ENCODE data around the gene CAMK2B.

The CAMK2B gene

DNA sequence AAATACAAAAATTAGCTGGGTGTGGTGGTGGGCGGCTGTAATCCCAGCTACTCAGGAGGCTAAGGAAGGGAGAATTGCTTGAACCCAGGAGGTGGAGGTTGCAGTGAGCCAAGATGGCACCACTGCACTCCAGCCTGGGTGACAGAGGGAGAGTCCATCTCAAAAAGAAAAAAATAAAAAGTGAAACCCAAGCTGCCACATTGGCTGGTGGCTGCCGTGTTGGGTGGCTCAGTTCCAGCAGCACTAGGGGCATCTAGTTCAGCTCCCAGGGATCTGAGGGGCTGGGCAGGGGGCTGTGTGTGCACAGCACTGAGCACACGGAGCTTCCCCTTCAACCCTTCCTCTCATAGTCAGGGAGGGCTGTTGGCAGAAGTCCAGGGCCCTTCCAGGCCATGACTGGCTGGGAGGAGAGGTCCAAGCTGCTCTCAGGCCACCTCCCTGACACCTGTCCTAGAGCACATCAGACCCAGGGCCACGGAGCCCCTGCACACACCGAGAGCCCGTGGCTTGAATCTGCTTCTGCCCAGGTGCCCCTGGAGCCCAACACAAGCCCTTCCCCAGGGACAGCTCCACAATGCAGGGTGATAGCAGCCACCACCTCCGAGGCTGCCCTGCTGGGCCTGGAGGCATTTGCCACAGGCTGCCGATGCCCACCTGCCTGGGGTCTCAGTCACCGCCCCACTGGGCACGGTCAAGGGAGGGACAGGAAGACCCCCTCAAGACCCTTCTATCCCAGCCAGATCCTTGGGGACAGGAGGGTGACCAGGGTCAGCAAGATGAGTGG, 77.3 kb downstream of the CAMK2B start:
- TF ChIP-seq POLR2A (IDR thresholded peaks at IDR 0.05; ENCODE audit: low read length) (no peak), GATA1 (IDR thresholded peaks at IDR 0.05; ENCODE audit: low read depth, low read length) (no peak)
- DNase-seq: no peak

DNA sequence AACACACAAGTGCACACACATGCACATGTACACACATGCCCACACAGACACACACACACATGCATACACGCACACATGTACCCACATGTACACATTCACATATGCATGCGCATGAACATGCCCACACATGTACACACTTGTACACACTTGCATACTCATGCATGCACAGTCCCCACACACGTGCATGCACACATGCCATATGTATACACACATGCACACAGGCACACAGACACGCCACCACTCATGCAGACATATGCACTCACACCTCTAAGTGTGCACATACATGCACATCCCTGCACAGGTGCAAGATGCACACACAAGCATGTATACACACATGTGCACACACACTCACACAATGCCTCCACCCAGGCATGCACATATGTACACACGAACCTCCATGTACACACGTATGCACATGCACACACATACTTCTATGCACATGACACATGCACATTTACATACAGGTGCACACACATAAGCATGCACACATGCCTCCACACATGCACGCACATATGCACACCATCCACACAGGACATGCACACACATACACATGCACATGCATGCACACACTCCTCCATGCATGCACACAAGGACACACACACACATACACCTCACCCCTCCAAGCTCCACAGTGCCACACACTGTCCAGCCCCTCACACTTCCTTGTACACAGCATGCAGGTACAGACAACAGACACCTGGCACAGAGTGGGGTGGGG, 78.8 kb downstream of the CAMK2B start:
- TF ChIP-seq GATA1 (IDR thresholded peaks at IDR 0.05; ENCODE audit: low read depth, low read length): no peak
- TF ChIP-seq POLR2A (IDR thresholded peaks at IDR 0.05; ENCODE audit: low read length): no peak
- DNase-seq: no peak

DNA sequence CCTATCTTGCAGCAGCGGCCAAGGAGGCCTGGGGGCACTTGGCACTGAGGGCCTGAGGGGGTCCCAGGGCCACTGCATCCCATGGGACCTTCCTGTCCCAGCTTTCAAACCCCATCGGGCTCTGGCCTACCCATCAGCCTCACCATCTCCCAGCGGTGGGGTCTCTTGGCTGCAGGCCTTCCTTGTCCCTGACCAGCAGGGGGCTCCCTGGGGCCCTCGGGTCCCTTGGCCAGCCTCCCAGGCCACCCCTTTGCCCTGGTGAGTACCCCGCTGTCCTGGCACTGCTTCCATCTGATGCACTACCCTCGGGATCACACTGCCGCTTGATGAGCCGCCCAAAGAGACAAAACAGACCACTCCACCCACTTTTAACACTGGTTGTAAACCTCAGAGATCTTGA, 81.1 kb downstream of the CAMK2B start:
- no peak for TF ChIP-seq GATA1 (IDR thresholded peaks at IDR 0.05; ENCODE audit: low read depth, low read length)
- TF ChIP-seq POLR2A (IDR thresholded peaks at IDR 0.05; ENCODE audit: low read length): no peak
- peak; percentile 29 to 44 for DNase-seq

DNA sequence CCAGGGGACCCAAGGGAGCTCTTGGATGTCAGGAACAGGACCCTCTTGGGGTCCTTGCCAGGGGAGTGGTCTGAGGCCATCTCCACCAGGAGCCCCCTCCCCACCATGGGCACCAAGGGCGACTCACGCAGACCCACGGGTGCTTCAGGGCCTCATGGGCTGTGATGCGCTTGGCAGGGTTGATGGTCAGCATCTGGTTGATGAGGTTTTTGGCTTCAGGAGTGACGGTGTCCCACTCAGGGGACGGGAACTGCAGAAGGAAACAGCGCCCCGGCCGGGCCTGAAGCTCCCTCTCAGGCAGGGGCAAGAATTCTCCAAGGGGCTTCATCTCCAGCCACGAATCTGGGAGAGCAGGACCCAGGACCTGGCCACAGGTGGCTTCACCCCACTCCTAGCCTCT, 83.3 kb downstream of the CAMK2B start:
- TF ChIP-seq GATA1 (IDR thresholded peaks at IDR 0.05; ENCODE audit: low read depth, low read length): no peak
- no peak for TF ChIP-seq POLR2A (IDR thresholded peaks at IDR 0.05; ENCODE audit: low read length)
- DNase-seq: no peak

GRCh38 chr7:44240983-44241510, 84.3 kb downstream of the CAMK2B start:
- DNase-seq: peak; percentile 76 to 81
- no peak for TF ChIP-seq POLR2A (IDR thresholded peaks at IDR 0.05; ENCODE audit: low read length)
- no peak for TF ChIP-seq GATA1 (IDR thresholded peaks at IDR 0.05; ENCODE audit: low read depth, low read length)

GRCh38 chr7:44240376-44240775, 85.0 kb downstream of the CAMK2B start:
- TF ChIP-seq GATA1 (IDR thresholded peaks at IDR 0.05; ENCODE audit: low read depth, low read length) (no peak), POLR2A (IDR thresholded peaks at IDR 0.05; ENCODE audit: low read length) (no peak)
- no peak for DNase-seq

- no peak for TF ChIP-seq POLR2A (IDR thresholded peaks at IDR 0.05; ENCODE audit: low read length)
- TF ChIP-seq GATA1 (IDR thresholded peaks at IDR 0.05; ENCODE audit: low read depth, low read length): no peak
- DNase-seq: no peak
Observed at GRCh38 chr7:44239361-44239760, 86.0 kb downstream of the CAMK2B start.

DNA sequence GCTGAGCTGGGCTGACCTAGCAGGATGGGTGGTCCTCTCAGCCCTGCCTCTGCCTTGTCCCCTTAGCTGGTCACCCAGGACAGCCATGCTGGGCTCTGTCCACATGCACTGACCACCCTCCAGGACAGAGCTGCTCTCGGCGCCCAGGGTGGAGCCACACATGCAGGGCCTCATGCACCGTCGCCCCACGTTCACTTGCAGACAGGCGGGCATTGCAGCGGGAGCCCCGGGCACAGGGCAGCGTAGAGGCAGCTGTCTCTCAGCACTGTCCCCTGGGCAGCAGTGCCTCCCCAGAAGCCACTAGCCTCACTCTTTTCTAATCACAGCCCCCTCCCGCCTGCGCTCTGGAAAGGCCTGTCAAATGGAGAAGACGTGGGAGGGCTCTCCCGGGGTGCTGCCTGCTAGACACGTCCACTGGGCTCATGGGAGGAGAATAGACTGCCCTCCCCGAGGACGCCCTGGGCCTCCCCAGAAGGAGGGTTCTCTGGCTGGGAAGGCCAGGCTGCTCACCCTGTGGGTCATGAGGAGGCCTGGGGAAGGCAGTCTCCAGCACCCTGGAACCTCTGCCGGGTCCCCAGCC, 87.2 kb downstream of the CAMK2B start:
- DNase-seq: no peak
- no peak for TF ChIP-seq POLR2A (IDR thresholded peaks at IDR 0.05; ENCODE audit: low read length)

DNA sequence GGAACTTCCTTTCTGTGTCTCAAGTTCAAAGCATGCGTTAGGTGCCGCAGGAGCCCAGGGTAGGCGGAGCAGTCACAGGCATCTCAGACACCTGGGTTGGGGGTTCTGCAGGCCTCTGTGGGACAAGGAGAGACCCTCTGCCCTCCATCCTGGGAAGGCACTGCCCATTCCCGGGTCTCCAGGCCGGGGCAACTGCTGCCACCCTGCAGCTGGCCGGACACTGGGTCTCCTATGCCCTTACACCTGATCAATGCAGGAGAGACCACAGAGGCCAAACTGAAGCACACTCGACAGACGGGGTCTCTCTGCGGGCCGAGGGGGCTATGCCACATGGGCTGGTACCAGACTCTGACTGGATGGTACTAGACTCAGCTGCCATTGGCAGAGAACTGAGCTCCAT, 87.7 kb downstream of the CAMK2B start:
- no peak for TF ChIP-seq POLR2A (IDR thresholded peaks at IDR 0.05; ENCODE audit: low read length)
- no peak for TF ChIP-seq GATA1 (IDR thresholded peaks at IDR 0.05; ENCODE audit: low read depth, low read length)

DNA sequence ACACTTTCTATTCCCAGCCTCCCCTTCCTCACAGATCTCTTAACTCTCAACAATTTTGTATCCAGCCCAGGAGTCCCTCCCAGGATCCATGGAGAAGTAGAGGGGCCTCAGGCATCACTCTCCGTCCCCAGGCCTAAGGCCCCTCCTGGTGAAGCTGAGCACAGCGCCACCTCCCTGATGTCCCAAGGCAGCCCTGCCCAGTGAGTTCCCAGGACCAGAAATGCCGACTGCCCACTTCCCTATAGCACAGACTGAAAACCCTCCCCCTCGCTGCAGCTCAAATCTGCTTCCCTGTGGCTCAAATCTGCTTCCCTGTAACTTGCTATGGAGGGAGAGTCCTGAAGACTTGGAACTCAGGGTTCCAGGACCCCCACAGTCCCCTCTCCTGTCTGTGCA, 89.1 kb downstream of the CAMK2B start:
- DNase-seq: no peak

More for the DNA sequence above, 87.7 kb downstream of the CAMK2B start:
- DNase-seq: no peak

DNA sequence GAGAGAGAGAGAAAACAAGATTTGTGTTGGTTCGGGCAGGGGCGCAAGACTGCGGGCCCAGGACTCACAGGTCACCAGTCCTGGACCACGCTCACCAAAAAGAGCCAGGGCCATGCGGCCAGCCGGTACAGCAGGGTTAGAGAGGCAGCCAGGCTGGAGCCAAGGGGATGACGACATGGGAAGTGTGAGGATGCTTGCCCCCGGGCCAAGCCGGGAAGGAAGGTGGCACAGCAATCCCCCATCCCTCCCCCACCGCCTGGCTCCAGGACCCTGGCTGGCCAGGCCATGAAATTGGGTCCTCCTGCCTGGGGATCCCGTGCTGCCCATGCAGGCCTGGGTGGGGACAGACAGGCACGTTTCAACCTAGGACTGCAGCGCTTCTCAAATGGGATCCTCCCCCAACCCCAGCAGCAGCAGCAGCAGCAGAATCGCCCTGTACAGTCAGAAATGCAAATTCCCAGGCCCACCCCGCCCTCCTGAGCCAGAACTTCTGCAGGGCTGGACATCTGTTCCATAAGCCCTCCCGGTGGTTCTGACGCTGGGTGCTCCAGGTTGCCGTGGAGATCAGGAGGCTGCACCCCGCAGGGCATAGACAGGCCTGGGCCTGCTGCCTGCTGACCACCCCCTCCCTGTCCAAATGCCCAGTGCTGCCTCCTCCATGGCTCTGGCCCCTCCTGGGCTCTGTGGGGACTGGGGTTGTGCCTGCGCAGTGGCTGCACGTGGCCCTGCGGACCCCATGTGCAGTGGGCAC, 89.6 kb downstream of the CAMK2B start:
- DNase-seq: no peak
- no peak for TF ChIP-seq POLR2A (IDR thresholded peaks at IDR 0.05; ENCODE audit: low read length)
- TF ChIP-seq GATA1 (IDR thresholded peaks at IDR 0.05; ENCODE audit: low read depth, low read length): no peak

More for the DNA sequence above, 89.1 kb downstream of the CAMK2B start:
- TF ChIP-seq POLR2A (IDR thresholded peaks at IDR 0.05; ENCODE audit: low read length) (no peak), GATA1 (IDR thresholded peaks at IDR 0.05; ENCODE audit: low read depth, low read length) (no peak)

DNA sequence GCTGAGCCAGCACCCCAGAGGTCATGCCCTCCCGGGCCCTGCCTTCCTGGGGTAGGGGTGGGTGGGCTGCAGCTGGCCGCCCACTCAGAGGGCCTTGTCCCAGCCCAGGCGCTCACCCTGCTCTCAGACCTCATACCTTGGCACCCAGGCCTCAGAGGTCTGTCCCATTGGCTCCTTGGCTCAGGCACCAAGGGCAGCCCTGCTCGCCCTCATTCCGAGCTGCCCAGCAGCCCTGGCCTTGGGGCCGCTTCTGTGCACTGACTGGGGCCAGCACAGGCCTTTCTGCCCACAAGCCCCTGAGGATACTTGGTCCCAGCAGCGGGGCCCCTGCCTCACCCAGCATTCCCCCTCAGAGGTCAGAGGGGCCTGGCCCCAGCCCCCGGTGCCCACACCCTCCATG, 90.3 kb downstream of the CAMK2B start:
- TF ChIP-seq POLR2A (IDR thresholded peaks at IDR 0.05; ENCODE audit: low read length) (no peak), GATA1 (IDR thresholded peaks at IDR 0.05; ENCODE audit: low read depth, low read length) (no peak)
- DNase-seq: no peak

DNA sequence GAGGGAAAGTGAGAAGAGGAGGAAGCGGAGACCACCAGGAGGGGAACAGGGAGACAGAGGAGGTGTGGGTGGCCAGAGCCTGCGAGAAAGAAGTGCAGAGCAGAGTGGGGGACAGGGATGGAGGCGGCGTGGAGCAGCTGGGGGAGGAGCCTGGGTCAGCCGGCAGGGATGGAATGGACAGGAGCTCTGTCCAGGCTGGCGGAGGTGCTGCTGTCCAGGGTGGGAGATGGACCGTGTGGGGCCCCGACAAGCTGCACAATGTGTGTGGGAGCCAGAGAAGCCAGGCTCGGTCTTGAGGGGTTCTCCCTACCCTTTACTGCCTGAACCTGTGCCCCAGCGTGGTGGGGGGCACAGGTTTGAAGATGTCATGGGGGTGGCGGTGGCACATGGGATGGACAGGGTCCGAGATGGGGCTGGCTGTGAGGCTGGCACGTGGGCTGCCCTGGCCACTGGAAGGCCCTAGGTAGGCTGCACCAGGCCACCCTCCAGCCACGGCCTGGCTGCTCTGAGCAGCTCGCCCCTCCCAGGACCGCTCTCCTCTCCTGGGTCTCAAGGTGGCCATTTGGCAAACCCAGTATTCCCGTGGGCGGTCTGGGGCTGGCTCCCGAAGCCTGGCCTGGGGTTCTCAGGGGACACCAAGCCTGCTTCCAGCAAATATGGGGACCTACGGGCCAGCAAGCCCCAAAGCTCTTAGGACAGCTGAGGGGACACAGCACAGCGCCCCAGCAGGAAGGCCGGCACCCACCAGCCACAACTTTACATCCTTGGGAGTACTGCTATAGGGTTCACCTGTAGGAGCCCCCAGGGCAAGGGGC, 92.3 kb downstream of the CAMK2B start:
- no peak for TF ChIP-seq GATA1 (IDR thresholded peaks at IDR 0.05; ENCODE audit: low read depth, low read length)
- no peak for TF ChIP-seq POLR2A (IDR thresholded peaks at IDR 0.05; ENCODE audit: low read length)
- DNase-seq: no peak

Data from erythroblast (primary cell).